Neuronal stem cell (in vitro differentiated cells): Measurements from ENCODE around the gene VIT.

Experiments
- DNase-seq: peaks from one replicate; pipeline ENCODE4 v3.0.0-alpha.2; 2013; ENCODE audit warnings: low spot score
- H2AFZ ChIP-seq: one replicate; pipeline ENCODE4 v1.6.1; 2013; ENCODE audit warnings: mild to moderate bottlenecking, low read length, inconsistent platforms
- H2AK5ac ChIP-seq: 2 replicates; pipeline ENCODE4 v1.6.1; 2013; ENCODE audit warnings: low read depth, mild to moderate bottlenecking, inconsistent platforms, low read length, moderate library complexity, mixed read lengths
- H2BK120ac ChIP-seq: 2 replicates; pipeline ENCODE4 v1.6.1; 2013; ENCODE audit warnings: low read depth, mild to moderate bottlenecking, inconsistent platforms, low read length, moderate library complexity, mixed read lengths
- H2BK12ac ChIP-seq: one replicate; pipeline ENCODE4 v1.6.1; 2013; ENCODE audit warnings: low read length, inconsistent platforms
- H2BK15ac ChIP-seq: 2 replicates; pipeline ENCODE4 v1.6.1; 2013; ENCODE audit warnings: mild to moderate bottlenecking, low read length, inconsistent platforms, mixed read lengths
- H2BK5ac ChIP-seq: one replicate; pipeline ENCODE4 v1.6.1; 2013; ENCODE audit warnings: inconsistent platforms, mild to moderate bottlenecking, low read length, moderate library complexity
- H3K14ac ChIP-seq: one replicate; pipeline ENCODE4 v1.6.1; 2013; ENCODE audit warnings: low read length, inconsistent platforms
- H3K18ac ChIP-seq: 2 replicates; pipeline ENCODE4 v1.6.1; 2013; ENCODE audit warnings: low read length, inconsistent platforms
- H3K23ac ChIP-seq: 2 replicates; pipeline ENCODE4 v1.6.1; 2013; ENCODE audit warnings: low read depth, mild to moderate bottlenecking, mixed read lengths, low read length, inconsistent platforms; ENCODE audit not compliant: poor library complexity
- H3K27ac ChIP-seq: replicated peaks from 3 replicates; pipeline ENCODE4 v1.5.1; 2013; ENCODE audit warnings: low read length, inconsistent platforms
- H3K27me3 ChIP-seq, 3 experiments: 2 replicates each; pipeline ENCODE4 v1.6.1; 2013; ENCODE audit warnings: low read length in 3 of 3, mild to moderate bottlenecking in 2 of 3, inconsistent platforms in 1 of 3, low read depth in 1 of 3, mixed read lengths in 1 of 3, moderate library complexity in 1 of 3; ENCODE audit not compliant: control insufficient read depth in 3 of 3, insufficient read depth in 3 of 3
- H3K36me3 ChIP-seq, 2 donors: replicated peaks in 1 of 2; 2 replicates each; pipeline ENCODE4 v1.6.1; 2013; ENCODE audit warnings: low read length in 2 of 2; ENCODE audit not compliant: control insufficient read depth in 2 of 2, insufficient read depth in 2 of 2
- H3K4ac ChIP-seq: 2 replicates; pipeline ENCODE4 v1.6.1; 2013; ENCODE audit warnings: inconsistent platforms, mild to moderate bottlenecking, low read length, moderate library complexity
- H3K4me1 ChIP-seq, 2 donors: 1 replicate in 1 of 2; 2 replicates in 1 of 2; pipeline ENCODE4 v1.6.1; 2013; ENCODE audit warnings: low read length in 2 of 2, low read depth in 1 of 2; ENCODE audit not compliant: control insufficient read depth in 2 of 2, insufficient read depth in 1 of 2
- H3K4me2 ChIP-seq: one replicate; pipeline ENCODE4 v1.6.1; 2013; ENCODE audit warnings: mild to moderate bottlenecking, low read length, inconsistent platforms; ENCODE audit not compliant: insufficient read depth, poor library complexity, severe bottlenecking
- H3K4me3 ChIP-seq, 2 donors: 2 replicates each; pipeline ENCODE4 v1.5.1; 2013; ENCODE audit warnings: low read length in 2 of 2, mild to moderate bottlenecking in 2 of 2, inconsistent platforms in 1 of 2, moderate library complexity in 1 of 2
- H3K79me1 ChIP-seq: one replicate; pipeline ENCODE4 v1.6.1; 2013; ENCODE audit warnings: low read depth, mild to moderate bottlenecking, inconsistent platforms, low read length, moderate library complexity
- H3K9ac ChIP-seq: one replicate; pipeline ENCODE4 v1.6.1; 2013; ENCODE audit warnings: mild to moderate bottlenecking, low read depth, low read length, inconsistent platforms; ENCODE audit not compliant: poor library complexity
- H3K9me3 ChIP-seq, 2 donors: replicated peaks in 1 of 2; 2 replicates each; pipeline versions ENCODE3 to v1.6.1; 2013; ENCODE audit warnings: low read length in 2 of 2, mild to moderate bottlenecking in 2 of 2, inconsistent platforms in 1 of 2, low read depth in 1 of 2, mixed read lengths in 1 of 2, moderate library complexity in 1 of 2; ENCODE audit not compliant: control insufficient read depth in 2 of 2, insufficient read depth in 1 of 2
- H4K8ac ChIP-seq: one replicate; pipeline ENCODE4 v1.6.1; 2013; ENCODE audit warnings: low read depth, mild to moderate bottlenecking, inconsistent platforms, low read length, moderate library complexity
- H4K91ac ChIP-seq: one replicate; pipeline ENCODE4 v1.6.1; 2013; ENCODE audit warnings: low read length, low read depth, mild to moderate bottlenecking, inconsistent platforms; ENCODE audit not compliant: poor library complexity
- WGBS, 2 donors: extraction: QIAGEN DNeasy Blood & Tissue Kit; methylation state at CpG; one replicate each; pipeline ENCODE4 v1.1.7; 2013; ENCODE audit warnings: missing lambda C conversion rate in 2 of 2, mixed read lengths in 1 of 2; ENCODE audit not compliant: insufficient read length in 2 of 2, insufficient replicate concordance in 1 of 2; ENCODE audit errors: extremely low coverage in 2 of 2; 5-methylcytosine and 5-hydroxymethylcytosine counted together

Gene VIT

GRCh38 chr2:36807223-36807886 lies 110.8 kb downstream of the VIT start:
- no peak overlapping the region for H2BK120ac ChIP-seq
- no peak overlapping the region for H2BK15ac ChIP-seq
- H2BK5ac ChIP-seq = no peak overlapping the region
- H3K4ac ChIP-seq = no peak overlapping the region
- H3K36me3 ChIP-seq = no peaks in the 10 kb centered on the region
- H4K91ac ChIP-seq = no peak overlapping the region
- no peak overlapping the region for H3K4me3 ChIP-seq
- H3K4me1 ChIP-seq = no peaks in the 10 kb centered on the region
- no peaks in the 10 kb centered on the region for H3K9me3 ChIP-seq
- no peak overlapping the region for H4K8ac ChIP-seq
- no peak overlapping the region for H3K4me2 ChIP-seq
- no peaks in the 10 kb centered on the region for H3K79me1 ChIP-seq
- no peak overlapping the region for H2BK12ac ChIP-seq
- H3K27ac ChIP-seq = no peak overlapping the region
- no peak overlapping the region for H3K23ac ChIP-seq
- no peak overlapping the region for H3K9ac ChIP-seq
- H3K14ac ChIP-seq = no peak overlapping the region
- no peak overlapping the region for H3K18ac ChIP-seq
- no peak overlapping the region for H2AFZ ChIP-seq
- no CpG with 5 or more reads among the region's 5 CpGs for WGBS, 2 donors
- DNase-seq = no peak
- no peaks in the 10 kb centered on the region for H3K27me3 ChIP-seq
- no peak overlapping the region for H2AK5ac ChIP-seq

- H3K4me2 ChIP-seq = no peak overlapping the region
- no peak overlapping the region for H3K9ac ChIP-seq
- peak overlapping the region in 1 of 2 donors; percentile 38 for H3K4me3 ChIP-seq
- H3K14ac ChIP-seq = peak overlapping the region; percentile 12
- no peak overlapping the region for H2BK120ac ChIP-seq
- H2AK5ac ChIP-seq = no peak overlapping the region
- no peak overlapping the region for H4K8ac ChIP-seq
- no peak overlapping the region for H3K4ac ChIP-seq
- no peaks in the 10 kb centered on the region for H3K27me3 ChIP-seq
- H2AFZ ChIP-seq = no peak overlapping the region
- no peak overlapping the region for H3K18ac ChIP-seq
- no peaks in the 10 kb centered on the region for H3K36me3 ChIP-seq
- H4K91ac ChIP-seq = no peak overlapping the region
- DNase-seq = no peak
- H3K79me1 ChIP-seq = no peaks in the 10 kb centered on the region
- no peak overlapping the region for H2BK12ac ChIP-seq
- H2BK15ac ChIP-seq = no peak overlapping the region
- WGBS, 2 donors = no CpG with 5 or more reads among the region's 35 CpGs
- H3K4me1 ChIP-seq = no peaks in the 10 kb centered on the region
- no peaks in the 10 kb centered on the region for H3K9me3 ChIP-seq
- H3K27ac ChIP-seq = no peak overlapping the region
- H2BK5ac ChIP-seq = no peak overlapping the region
- H3K23ac ChIP-seq = no peak overlapping the region
Measured at GRCh38 chr2:36808386-36809068, 112.0 kb downstream of the VIT start.

GRCh38 chr2:36809069-36809445 lies 112.5 kb downstream of the VIT start:
- no peak overlapping the region for H2BK15ac ChIP-seq
- no peak overlapping the region for H3K14ac ChIP-seq
- no peak overlapping the region for H3K9ac ChIP-seq
- no peak overlapping the region for H3K4me3 ChIP-seq
- H3K4me2 ChIP-seq = no peak overlapping the region
- DNase-seq = no peak
- no peaks in the 10 kb centered on the region for H3K4me1 ChIP-seq
- H3K18ac ChIP-seq = no peak overlapping the region
- H2BK120ac ChIP-seq = no peak overlapping the region
- no peak overlapping the region for H3K23ac ChIP-seq
- no peak overlapping the region for H4K8ac ChIP-seq
- WGBS, 2 donors = no CpG with 5 or more reads among the region's 3 CpGs
- no peak overlapping the region for H2BK12ac ChIP-seq
- no peaks in the 10 kb centered on the region for H3K36me3 ChIP-seq
- no peak overlapping the region for H2AFZ ChIP-seq
- H4K91ac ChIP-seq = no peak overlapping the region
- no peak overlapping the region for H2AK5ac ChIP-seq
- H3K9me3 ChIP-seq = no peaks in the 10 kb centered on the region
- H2BK5ac ChIP-seq = no peak overlapping the region
- H3K27me3 ChIP-seq = no peaks in the 10 kb centered on the region
- no peak overlapping the region for H3K27ac ChIP-seq
- no peak overlapping the region for H3K4ac ChIP-seq
- no peaks in the 10 kb centered on the region for H3K79me1 ChIP-seq

- Histone ChIP-seq H2BK120ac (no peak overlapping the region), H3K14ac (no peak overlapping the region), H2BK5ac (no peak overlapping the region), H4K8ac (no peak overlapping the region), H3K36me3 (no peaks in the 10 kb centered on the region), H3K9me3 (no peaks in the 10 kb centered on the region), H2BK12ac (no peak overlapping the region), H3K4me3 (no peak overlapping the region), H3K79me1 (no peaks in the 10 kb centered on the region), H2BK15ac (no peak overlapping the region), H3K18ac (no peak overlapping the region), H2AK5ac (no peak overlapping the region), H3K4ac (no peak overlapping the region), H3K27ac (no peak overlapping the region), H3K4me1 (no peaks in the 10 kb centered on the region), H4K91ac (no peak overlapping the region), H3K27me3 (no peaks in the 10 kb centered on the region), H3K23ac (no peak overlapping the region), H3K4me2 (no peak overlapping the region), H2AFZ (no peak overlapping the region), H3K9ac (no peak overlapping the region)
- WGBS, 2 donors = no CpG with 5 or more reads among the region's 5 CpGs
- no peak for DNase-seq
Measured at GRCh38 chr2:36811071-36811470, 114.6 kb downstream of the VIT start.
